ENCODE measurements around the gene GORAB. TPM values are rescaled to one million over a fixed set of nuclear protein-coding genes. Genes with fewer than 3 reads are reported as not detected.

GORAB gene
- total RNA-seq, 6 experiments from 2014 or later = 4.3 to 9.8 (median 6.7) TPM

DNA sequence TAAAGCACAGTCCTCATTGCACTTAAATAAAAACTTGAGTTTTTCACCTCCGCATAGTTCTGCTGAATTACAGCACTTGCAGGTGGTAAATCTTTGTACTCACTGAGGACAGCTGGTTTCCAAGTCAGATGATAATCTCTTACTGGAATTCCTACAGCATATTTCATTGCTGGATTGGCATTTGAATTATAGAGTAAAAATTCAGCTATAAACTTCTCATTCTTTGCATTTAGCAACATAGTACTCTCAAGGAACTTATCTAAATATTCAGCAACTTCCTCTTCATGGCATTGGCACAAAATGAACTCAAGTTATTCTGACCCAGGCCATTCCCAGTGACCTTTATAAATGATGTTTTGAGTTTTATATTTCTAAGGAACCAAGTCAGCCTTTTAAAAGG lies 23.4 kb downstream of the GORAB start:
- H3K4me3 ChIP-seq = no peak overlapping the region
- intact Hi-C loops (cut with DNase I) = no loop called here
- no peak for DNase-seq
- no peak for ATAC-seq
- WGBS (ENCODE audit: insufficient coverage, low coverage, low lambda C conversion rate, missing lambda C conversion rate) = 100% methylated on average over 1 of the region's 1 CpG
- H3K9me3 ChIP-seq = no peaks in the 10 kb centered on the region
- TF ChIP-seq, protein P1, sequence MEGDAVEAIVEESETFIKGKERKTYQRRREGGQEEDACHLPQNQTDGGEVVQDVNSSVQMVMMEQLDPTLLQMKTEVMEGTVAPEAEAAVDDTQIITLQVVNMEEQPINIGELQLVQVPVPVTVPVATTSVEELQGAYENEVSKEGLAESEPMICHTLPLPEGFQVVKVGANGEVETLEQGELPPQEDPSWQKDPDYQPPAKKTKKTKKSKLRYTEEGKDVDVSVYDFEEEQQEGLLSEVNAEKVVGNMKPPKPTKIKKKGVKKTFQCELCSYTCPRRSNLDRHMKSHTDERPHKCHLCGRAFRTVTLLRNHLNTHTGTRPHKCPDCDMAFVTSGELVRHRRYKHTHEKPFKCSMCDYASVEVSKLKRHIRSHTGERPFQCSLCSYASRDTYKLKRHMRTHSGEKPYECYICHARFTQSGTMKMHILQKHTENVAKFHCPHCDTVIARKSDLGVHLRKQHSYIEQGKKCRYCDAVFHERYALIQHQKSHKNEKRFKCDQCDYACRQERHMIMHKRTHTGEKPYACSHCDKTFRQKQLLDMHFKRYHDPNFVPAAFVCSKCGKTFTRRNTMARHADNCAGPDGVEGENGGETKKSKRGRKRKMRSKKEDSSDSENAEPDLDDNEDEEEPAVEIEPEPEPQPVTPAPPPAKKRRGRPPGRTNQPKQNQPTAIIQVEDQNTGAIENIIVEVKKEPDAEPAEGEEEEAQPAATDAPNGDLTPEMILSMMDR (IDR thresholded peaks at IDR 0.05) = no peak
- no peak for TF ChIP-seq POLR2A (IDR thresholded peaks at IDR 0.05)
- H3K36me3 ChIP-seq = peaks cover 0 to 18% (median 8%) of the 10 kb centered on the region in 4 donors
- H3K27ac ChIP-seq = no peak overlapping the region
- H3K27me3 ChIP-seq = no peaks in the 10 kb centered on the region
- no peaks in the 10 kb centered on the region for H3K4me1 ChIP-seq

DNA sequence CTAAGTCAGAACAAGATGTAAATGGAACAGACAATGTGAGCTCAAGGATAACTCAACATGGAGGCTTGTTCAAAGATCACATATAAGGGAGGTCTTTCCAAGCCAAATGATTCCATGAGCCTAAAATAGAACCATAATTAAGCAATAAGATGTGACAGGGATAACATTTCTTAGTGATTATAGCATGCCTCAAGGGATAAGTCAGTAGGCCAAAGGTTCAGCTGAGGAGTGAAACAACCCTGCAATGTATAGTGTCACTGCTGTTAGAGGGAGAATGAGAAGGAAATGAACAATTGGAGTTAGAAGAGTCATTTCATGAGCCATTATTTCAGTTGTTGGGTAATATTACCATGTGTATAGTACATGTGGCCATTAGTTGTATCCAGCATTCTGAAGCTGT lies 25.0 kb downstream of the GORAB start:
- TF ChIP-seq POLR2A (IDR thresholded peaks at IDR 0.05) = no peak
- TF ChIP-seq, protein P1 (IDR thresholded peaks at IDR 0.05) = no peak
- no peak for ATAC-seq
- H3K27ac ChIP-seq = no peak overlapping the region
- no peaks in the 10 kb centered on the region for H3K4me1 ChIP-seq
- intact Hi-C loops (cut with DNase I) = no loop called here
- DNase-seq = no peak
- no peak overlapping the region for H3K4me3 ChIP-seq
- no peaks in the 10 kb centered on the region for H3K27me3 ChIP-seq
- no peaks in the 10 kb centered on the region for H3K9me3 ChIP-seq
- peaks cover 0 to 10% (median 5%) of the 10 kb centered on the region in 4 donors for H3K36me3 ChIP-seq

DNA sequence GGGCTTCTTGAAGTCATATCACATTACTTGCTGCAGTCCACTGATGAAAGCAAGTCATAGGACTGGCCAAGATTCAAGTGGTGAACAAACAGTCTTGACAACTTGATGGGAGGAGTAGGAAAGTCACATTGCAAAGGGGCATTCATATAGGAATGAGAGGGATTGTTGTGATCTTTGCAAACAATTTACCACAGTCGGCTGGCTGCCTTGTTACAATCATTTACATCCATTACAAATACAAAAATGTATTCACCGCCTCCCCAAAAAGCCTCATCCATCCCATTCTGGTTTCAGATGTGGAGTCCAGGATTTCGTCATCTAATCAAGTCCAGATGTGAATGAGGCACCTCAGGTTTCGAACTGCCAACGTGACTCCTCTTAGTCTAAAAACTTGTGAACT lies 26.8 kb downstream of the GORAB start:
- no peak for ATAC-seq
- no peak overlapping the region for H3K4me3 ChIP-seq
- H3K27me3 ChIP-seq = no peaks in the 10 kb centered on the region
- H3K4me1 ChIP-seq = no peaks in the 10 kb centered on the region
- no peaks in the 10 kb centered on the region for H3K36me3 ChIP-seq
- no peaks in the 10 kb centered on the region for H3K9me3 ChIP-seq
- no peak for DNase-seq
- 94% methylated on average over 5 of the region's 5 CpGs for WGBS (ENCODE audit: insufficient coverage, low coverage, low lambda C conversion rate, missing lambda C conversion rate)
- H3K27ac ChIP-seq = no peak overlapping the region
- intact Hi-C loops (cut with DNase I) = no loop called here
- TF ChIP-seq, protein P1 (IDR thresholded peaks at IDR 0.05) = no peak
- no peak for TF ChIP-seq POLR2A (IDR thresholded peaks at IDR 0.05)

DNA sequence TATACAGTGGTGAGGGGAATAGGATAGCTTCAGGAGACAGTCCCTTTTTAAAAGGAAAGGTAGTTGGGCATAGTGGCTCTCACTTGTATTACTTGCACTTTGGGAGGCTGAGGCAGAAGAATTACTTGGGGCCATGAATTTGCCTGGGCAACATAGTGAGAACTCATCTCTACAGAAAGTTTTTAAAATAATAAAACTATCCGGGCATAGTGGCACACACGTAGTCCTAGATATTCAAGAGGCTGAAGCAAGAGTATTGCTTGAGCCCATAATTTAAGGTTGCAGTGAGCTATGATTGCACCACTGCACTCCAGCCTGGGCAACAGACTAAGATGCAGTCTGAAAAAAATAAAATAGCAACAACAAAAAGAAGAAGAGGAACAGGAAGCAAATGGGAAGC lies 27.2 kb downstream of the GORAB start:
- no peak for TF ChIP-seq POLR2A (IDR thresholded peaks at IDR 0.05)
- TF ChIP-seq, protein P1 (IDR thresholded peaks at IDR 0.05) = no peak
- Histone ChIP-seq H3K4me1 (no peaks in the 10 kb centered on the region), H3K36me3 (no peaks in the 10 kb centered on the region), H3K4me3 (no peak overlapping the region), H3K27ac (no peak overlapping the region), H3K27me3 (no peaks in the 10 kb centered on the region), H3K9me3 (no peaks in the 10 kb centered on the region)
- WGBS (ENCODE audit: insufficient coverage, low coverage, low lambda C conversion rate, missing lambda C conversion rate) = 92% methylated on average over 2 of the region's 2 CpGs
- DNase-seq (no peak), ATAC-seq (no peak)
- intact Hi-C loops (cut with DNase I) = no loop called here

DNA sequence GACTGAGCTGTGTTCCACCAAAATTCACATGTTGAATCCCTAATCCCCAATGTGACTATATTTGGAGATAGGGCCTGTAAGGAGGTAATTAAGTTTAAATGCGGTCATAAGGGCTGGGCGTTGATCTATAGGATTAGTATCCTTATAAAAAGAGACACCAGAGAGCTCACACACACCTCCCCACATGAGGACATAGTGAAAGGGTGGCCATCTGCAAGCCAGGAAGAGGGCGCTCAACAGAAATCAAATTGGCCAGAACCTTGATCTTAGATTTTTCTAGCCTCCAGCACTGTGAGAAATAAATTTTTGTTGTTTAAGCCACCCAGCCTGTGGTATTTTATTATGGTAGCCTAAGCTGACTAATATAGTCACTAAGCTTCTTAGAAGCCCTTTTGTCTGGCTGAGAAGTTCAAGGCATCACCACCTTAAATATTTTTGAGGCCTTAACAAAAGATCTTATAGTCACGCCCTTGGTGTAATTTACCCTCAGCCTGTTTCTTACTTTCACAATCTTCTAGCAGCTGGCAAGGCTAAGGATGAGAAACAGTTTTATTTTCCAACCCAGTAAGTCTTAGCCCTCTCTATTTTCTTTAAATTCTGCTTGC lies 28.8 kb downstream of the GORAB start:
- intact Hi-C loops (cut with DNase I) = no loop called here
- Histone ChIP-seq H3K27ac (no peak overlapping the region), H3K4me1 (no peaks in the 10 kb centered on the region), H3K9me3 (no peaks in the 10 kb centered on the region), H3K4me3 (no peak overlapping the region), H3K27me3 (no peaks in the 10 kb centered on the region), H3K36me3 (no peaks in the 10 kb centered on the region)
- DNase-seq = no peak
- 72% methylated on average over 2 of the region's 4 CpGs for WGBS (ENCODE audit: insufficient coverage, low coverage, low lambda C conversion rate, missing lambda C conversion rate)
- ATAC-seq = no peak
- TF ChIP-seq, protein P1 (IDR thresholded peaks at IDR 0.05) = no peak
- no peak for TF ChIP-seq POLR2A (IDR thresholded peaks at IDR 0.05)
